GM19452 (cell line): ENCODE results near the gene C3.
"Not testable (repeated sequence)": the region's sequence is repeated elsewhere in the genome, so short reads cannot be mapped to it uniquely, and the experiment has no call there.

Experiments used
- ATAC-seq: cut with Tn5 transposase; IDR thresholded peaks from one replicate; pipeline ENCODE4 v1.9.1; 2021; ENCODE audit not compliant: unreplicated experiment

C3 gene

GRCh38 chr19:6693056-6693471 lies 27.4 kb downstream of the C3 start:
- no peak for ATAC-seq

GRCh38 chr19:6692027-6692426 lies 28.4 kb downstream of the C3 start:
- no peak for ATAC-seq

GRCh38 chr19:6691342-6691741 lies 29.1 kb downstream of the C3 start:
- no peak for ATAC-seq

- no peak for ATAC-seq
Observed at GRCh38 chr19:6690160-6690885, 30.1 kb downstream of the C3 start.

GRCh38 chr19:6687114-6687513 lies 33.3 kb downstream of the C3 start:
- no peak for ATAC-seq

GRCh38 chr19:6686628-6686975 lies 33.8 kb downstream of the C3 start:
- no peak for ATAC-seq

GRCh38 chr19:6685962-6686627 lies 34.4 kb downstream of the C3 start:
- ATAC-seq = no peak

- ATAC-seq = no peak
Observed at GRCh38 chr19:6685482-6685881, 35.0 kb downstream of the C3 start.

- ATAC-seq = no peak
Observed at GRCh38 chr19:6683971-6684370, 36.5 kb downstream of the C3 start.

- no peak for ATAC-seq
Observed at GRCh38 chr19:6682607-6683128, 37.8 kb downstream of the C3 start.

GRCh38 chr19:6680141-6680540 lies 40.3 kb downstream of the C3 start:
- ATAC-seq = no peak

GRCh38 chr19:6679139-6679538 lies 41.3 kb downstream of the C3 start:
- no peak for ATAC-seq

- no peak for ATAC-seq
Observed at GRCh38 chr19:6678690-6679109, 41.8 kb downstream of the C3 start.

GRCh38 chr19:6677883-6678689 lies 42.4 kb downstream of the C3 start:
- ATAC-seq = no peak

- no peak for ATAC-seq
Observed at GRCh38 chr19:6677495-6677882, 43.0 kb downstream of the C3 start.

- no peak for ATAC-seq
Observed at GRCh38 chr19:6676288-6676687, 44.2 kb downstream of the C3 start.

- ATAC-seq = peak; percentile 44
Observed at GRCh38 chr19:6674868-6675305, 45.6 kb downstream of the C3 start.

GRCh38 chr19:6674408-6674807 lies 46.0 kb downstream of the C3 start:
- not testable (repeated sequence) for ATAC-seq

- no peak for ATAC-seq
Observed at GRCh38 chr19:6672693-6673290, 47.7 kb downstream of the C3 start.

- no peak for ATAC-seq
Observed at GRCh38 chr19:6671960-6672359, 48.5 kb downstream of the C3 start.

GRCh38 chr19:6668691-6669090 lies 51.8 kb downstream of the C3 start:
- ATAC-seq = no peak
